H9 (cell line): Measurements from ENCODE around the gene TUBB2A. TPM values are rescaled to one million over a fixed set of nuclear protein-coding genes. Genes with fewer than 3 reads are reported as not detected.

Experiments used
- DNase-seq: peaks from one replicate; pipeline ENCODE4 v3.0.0-alpha.2; 2017
- H2AFZ ChIP-seq: one replicate; pipeline ENCODE4 v1.6.1; 2013; ENCODE audit warnings: mild to moderate bottlenecking, low read length, control low read depth, moderate library complexity
- H2AK5ac ChIP-seq: 2 replicates; pipeline ENCODE4 v1.6.1; 2013; ENCODE audit warnings: low read length, control low read depth, mixed read lengths; ENCODE audit not compliant: insufficient read length
- H2BK120ac ChIP-seq: one replicate; pipeline ENCODE4 v1.6.1; 2013; ENCODE audit warnings: low read depth, mild to moderate bottlenecking, low read length, control low read depth, inconsistent platforms; ENCODE audit not compliant: poor library complexity, severe bottlenecking
- H2BK12ac ChIP-seq: 2 replicates; pipeline ENCODE4 v1.6.1; 2013; ENCODE audit warnings: low read length, control low read depth, mixed read lengths, low read depth; ENCODE audit not compliant: insufficient read length
- H2BK15ac ChIP-seq: 2 replicates; pipeline ENCODE4 v1.6.1; 2013; ENCODE audit warnings: low read depth, low read length, control low read depth
- H2BK20ac ChIP-seq: one replicate; pipeline ENCODE4 v1.6.1; 2013; ENCODE audit warnings: low read depth, mild to moderate bottlenecking, low read length, control low read depth, inconsistent platforms; ENCODE audit not compliant: poor library complexity, severe bottlenecking
- H2BK5ac ChIP-seq: 2 replicates; pipeline ENCODE4 v1.6.1; 2013; ENCODE audit warnings: low read length, control low read depth, mixed read lengths; ENCODE audit not compliant: insufficient read length
- H3K14ac ChIP-seq: 2 replicates; pipeline ENCODE4 v1.6.1; 2013; ENCODE audit warnings: low read length, control low read depth; ENCODE audit not compliant: insufficient read depth
- H3K18ac ChIP-seq: 2 replicates; pipeline ENCODE4 v1.6.1; 2013; ENCODE audit warnings: low read depth, mild to moderate bottlenecking, mixed read lengths, low read length, control low read depth; ENCODE audit not compliant: insufficient read length
- H3K23ac ChIP-seq: 2 replicates; pipeline ENCODE4 v1.6.1; 2013; ENCODE audit warnings: low read length, control low read depth, mixed read lengths, low read depth; ENCODE audit not compliant: insufficient read length
- H3K23me2 ChIP-seq: 2 replicates; pipeline ENCODE4 v1.6.1; 2013; ENCODE audit warnings: low read depth, mild to moderate bottlenecking, mixed read lengths, low read length, control low read depth; ENCODE audit not compliant: insufficient read length, poor library complexity, severe bottlenecking
- H3K27ac ChIP-seq: 2 replicates; pipeline ENCODE4 v1.5.1; 2013; ENCODE audit warnings: low read length, control low read depth, mixed read lengths, low read depth; ENCODE audit not compliant: insufficient read length
- H3K27me3 ChIP-seq: 2 replicates; pipeline ENCODE4 v1.6.1; 2013; ENCODE audit warnings: low read length, control low read depth, inconsistent platforms; ENCODE audit not compliant: insufficient read depth
- H3K4ac ChIP-seq: 2 replicates; pipeline ENCODE4 v1.6.1; 2013; ENCODE audit warnings: low read depth, mild to moderate bottlenecking, control low read depth, inconsistent platforms, low read length, moderate library complexity
- H3K4me1 ChIP-seq: 2 replicates; pipeline ENCODE4 v1.6.1; 2013; ENCODE audit warnings: low read length, control low read depth, inconsistent platforms; ENCODE audit not compliant: insufficient read depth
- H3K4me2 ChIP-seq: 2 replicates; pipeline ENCODE4 v1.6.1; 2013; ENCODE audit warnings: low read length, control low read depth, mixed read lengths; ENCODE audit not compliant: insufficient read length, insufficient read depth
- H3K56ac ChIP-seq: 2 replicates; pipeline ENCODE4 v1.6.1; 2013; ENCODE audit warnings: low read depth, mild to moderate bottlenecking, mixed read lengths, low read length, control low read depth; ENCODE audit not compliant: insufficient read length
- H3K79me1 ChIP-seq: 2 replicates; pipeline ENCODE4 v1.6.1; 2013; ENCODE audit warnings: low read depth, mild to moderate bottlenecking, moderate library complexity, low read length, control low read depth, inconsistent platforms; ENCODE audit not compliant: insufficient read depth, poor library complexity, severe bottlenecking
- H3K79me2 ChIP-seq: 2 replicates; pipeline ENCODE4 v1.6.1; 2013; ENCODE audit warnings: low read length, control low read depth, inconsistent platforms; ENCODE audit not compliant: insufficient read depth
- H3K9ac ChIP-seq: 2 replicates; pipeline ENCODE4 v1.6.1; 2013; ENCODE audit warnings: low read length, control low read depth, mixed read lengths; ENCODE audit not compliant: insufficient read length; ENCODE audit errors: extremely low read depth
- H3K9me3 ChIP-seq: one replicate; pipeline ENCODE4 v1.6.1; 2013; ENCODE audit warnings: low read depth, low read length, inconsistent platforms; ENCODE audit not compliant: control insufficient read depth
- H3T11ph ChIP-seq: one replicate; pipeline ENCODE4 v1.6.1; 2013; ENCODE audit warnings: mild to moderate bottlenecking, low read length, control low read depth, inconsistent platforms
- H4K20me1 ChIP-seq: one replicate; pipeline ENCODE4 v1.6.1; 2013; ENCODE audit not compliant: control insufficient read depth, insufficient read length, insufficient read depth
- H4K5ac ChIP-seq: 2 replicates; pipeline ENCODE4 v1.6.1; 2013; ENCODE audit warnings: low read depth, mild to moderate bottlenecking, mixed read lengths, low read length, control low read depth; ENCODE audit not compliant: insufficient read length
- H4K8ac ChIP-seq: replicated peaks from 2 replicates; pipeline ENCODE4 v1.6.1; 2013; ENCODE audit warnings: low read length, control low read depth, mixed read lengths, low read depth; ENCODE audit not compliant: insufficient read length
- H4K91ac ChIP-seq: 2 replicates; pipeline ENCODE4 v1.6.1; 2013; ENCODE audit warnings: low read depth, mild to moderate bottlenecking, moderate library complexity, mixed read lengths, low read length, control low read depth; ENCODE audit not compliant: insufficient read length
- H3K27ac Mint-ChIP-seq, 3 experiments: 2 replicates in 2 of 3; 3 replicates in 1 of 3; pipeline ENCODE4 v1.8.0; 2020 to 2021; ENCODE audit warnings: mixed read lengths in 3 of 3, mild to moderate bottlenecking in 1 of 3, moderate library complexity in 1 of 3
- H3K27me3 Mint-ChIP-seq: 2 replicates; pipeline ENCODE4 v1.8.0; 2021; ENCODE audit warnings: low read depth, mild to moderate bottlenecking, moderate library complexity, mixed read lengths
- H3K36me3 Mint-ChIP-seq, 3 experiments: 2 replicates in 2 of 3; 3 replicates in 1 of 3; pipeline ENCODE4 v1.8.0; 2020 to 2021; ENCODE audit warnings: low read depth in 3 of 3, mixed read lengths in 3 of 3; ENCODE audit not compliant: insufficient read depth in 1 of 3
- H3K4me1 Mint-ChIP-seq, 2 experiments: 2 replicates each; pipeline ENCODE4 v1.8.0; 2020; ENCODE audit warnings: mixed read lengths in 2 of 2
- H3K4me3 Mint-ChIP-seq, 2 experiments: 2 replicates in 1 of 2; 3 replicates in 1 of 2; pipeline ENCODE4 v1.8.0; 2020 to 2021; ENCODE audit warnings: mild to moderate bottlenecking in 2 of 2, mixed read lengths in 2 of 2, moderate library complexity in 1 of 2
- H3K9me3 Mint-ChIP-seq, 2 experiments: 2 replicates in 1 of 2; 3 replicates in 1 of 2; pipeline ENCODE4 v1.8.0; 2020; ENCODE audit warnings: mild to moderate bottlenecking in 2 of 2, mixed read lengths in 2 of 2, moderate library complexity in 1 of 2
- CTCF ChIP-seq: fragments of 200-600 bp; sonication (generic); conservative IDR thresholded peaks from 3 replicates; pipeline ENCODE4 v1.8.0; 2021; ENCODE audit warnings: antibody characterized with exemption, mild to moderate bottlenecking
- WGBS: extraction: QIAGEN DNeasy Blood & Tissue Kit; methylation state at CpG from one replicate; pipeline ENCODE4 v1.1.7; 2013; ENCODE audit warnings: missing lambda C conversion rate, low lambda C conversion rate, mixed read lengths; ENCODE audit not compliant: insufficient read length; ENCODE audit errors: extremely low coverage; 5-methylcytosine and 5-hydroxymethylcytosine counted together
- total RNA-seq: library from RNA; stranded (reverse); gene quantifications from 2 replicates; pipeline ENCODE4 v1.2.1, GENCODE V29; 2021

The TUBB2A gene
- total RNA-seq, 1 experiment from 2014 or later = 258 TPM

- no peak overlapping the region for H2AFZ ChIP-seq
- no peak overlapping the region for H2BK12ac ChIP-seq
- Mint-ChIP-seq H3K36me3 (peaks cover 14 to 50% (median 32%) of the 10 kb centered on the region in 3 experiments), H3K9me3 (no peaks in the 10 kb centered on the region), H3K27me3 (no peaks in the 10 kb centered on the region), H3K27ac (peak overlapping the region in 1 of 3 experiments; percentile 51; a peak in 1 of 7 replicates), H3K4me1 (peaks cover 0 to 4% of the 10 kb centered on the region in 2 experiments; a peak in 3 of 4 replicates), H3K4me3 (no peak overlapping the region)
- no peaks in the 10 kb centered on the region for H3K79me1 ChIP-seq
- no peak for DNase-seq
- H3K56ac ChIP-seq = no peak overlapping the region
- H3T11ph ChIP-seq = no peak overlapping the region
- no CpG with 5 or more reads among the region's 2 CpGs for WGBS
- no peak overlapping the region for H2BK15ac ChIP-seq
- no peak overlapping the region for H4K91ac ChIP-seq
- H3K23ac ChIP-seq = no peak overlapping the region
- no peaks in the 10 kb centered on the region for H3K4me1 ChIP-seq
- no peak overlapping the region for H3K9ac ChIP-seq
- H3K14ac ChIP-seq = no peak overlapping the region
- no peak overlapping the region for H3K4me2 ChIP-seq
- H3K79me2 ChIP-seq = no peaks in the 10 kb centered on the region
- H3K27ac ChIP-seq = no peak overlapping the region
- H2AK5ac ChIP-seq = no peak overlapping the region
- no peaks in the 10 kb centered on the region for H4K20me1 ChIP-seq
- no peak overlapping the region for H3K4ac ChIP-seq
- H4K8ac ChIP-seq = no peak overlapping the region
- H3K18ac ChIP-seq = no peak overlapping the region
- H2BK20ac ChIP-seq = no peak overlapping the region
- no peaks in the 10 kb centered on the region for H3K9me3 ChIP-seq
- H3K23me2 ChIP-seq = no peaks in the 10 kb centered on the region
- TF ChIP-seq CTCF = no peak
- H2BK5ac ChIP-seq = no peak overlapping the region
- H3K27me3 ChIP-seq = no peaks in the 10 kb centered on the region
- no peak overlapping the region for H4K5ac ChIP-seq
- no peak overlapping the region for H2BK120ac ChIP-seq
Measured at GRCh38 chr6:3125815-3126214, 31.5 kb downstream of the TUBB2A start.
